AG09309 (cell line): ENCODE data around the gene CHD9.

Experiments used
- DNase-seq: peaks from one replicate; pipeline ENCODE4 v3.0.0-alpha.2; 2010; ENCODE audit warnings: low read depth
- H3K4me3 ChIP-seq: 2 replicates; pipeline ENCODE4 v1.5.1; 2011; ENCODE audit warnings: mild to moderate bottlenecking, low read depth, low read length, moderate library complexity; ENCODE audit not compliant: control insufficient read depth
- CTCF ChIP-seq: IDR thresholded peaks from 2 replicates; pipeline ENCODE4 v1.5.1; 2011; ENCODE audit warnings: mild to moderate bottlenecking, low read depth, low read length, inconsistent platforms; ENCODE audit not compliant: insufficient read depth, control insufficient read depth; ENCODE audit errors: missing control alignments

The CHD9 gene

GRCh38 chr16:53337294-53337693, 282.5 kb downstream of the CHD9 start:
- DNase-seq, result no peak
- H3K4me3 ChIP-seq, result no peak overlapping the region
- TF ChIP-seq CTCF, result no peak

- H3K4me3 ChIP-seq, result no peak overlapping the region
- DNase-seq, result no peak
- TF ChIP-seq CTCF, result no peak
These were observed 287.0 kb downstream of the CHD9 start for GRCh38 chr16:53341792-53342191.

GRCh38 chr16:53355064-53355463, 300.3 kb downstream of the CHD9 start:
- TF ChIP-seq CTCF, result no peak
- DNase-seq, result no peak
- no peak overlapping the region for H3K4me3 ChIP-seq

DNA sequence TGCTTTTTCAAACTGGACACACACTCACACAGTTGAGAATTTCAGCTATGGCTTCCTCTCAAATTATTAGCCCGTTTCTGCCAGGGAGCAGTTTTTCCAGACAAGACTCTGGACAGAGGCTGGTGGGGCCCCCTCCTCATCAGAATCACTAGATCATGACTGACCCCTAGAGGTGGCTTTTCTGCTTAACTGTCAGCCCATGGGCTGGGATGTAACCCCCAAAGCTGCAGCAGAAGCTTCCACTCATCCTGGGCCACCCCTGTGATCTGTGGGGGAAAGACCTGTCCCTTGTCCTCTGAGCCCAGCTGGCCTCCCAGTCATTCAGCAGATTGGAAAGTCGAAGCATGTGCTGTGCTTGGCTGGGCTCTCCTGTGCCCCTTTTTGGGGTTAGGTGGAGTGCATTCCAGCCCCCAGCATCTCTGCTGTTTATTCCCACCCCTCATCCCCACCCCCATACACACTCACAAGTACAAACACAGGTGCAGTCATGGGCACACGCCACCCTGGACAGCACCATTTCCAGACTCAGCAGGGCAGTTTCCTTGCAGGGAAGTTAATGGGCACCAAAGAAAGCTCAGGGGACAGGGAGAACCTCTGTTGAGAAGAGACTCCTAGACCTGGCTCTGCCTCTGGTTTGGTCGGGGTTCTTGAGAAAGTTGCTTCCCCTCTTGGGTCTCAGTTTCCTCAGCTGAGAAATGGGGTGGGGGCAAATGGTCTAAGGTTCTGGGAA, 301.9 kb downstream of the CHD9 start:
- DNase-seq, result no peak
- H3K4me3 ChIP-seq, result no peak overlapping the region
- no peak for TF ChIP-seq CTCF

GRCh38 chr16:53357208-53357586, 302.4 kb downstream of the CHD9 start:
- H3K4me3 ChIP-seq, result no peak overlapping the region
- no peak for DNase-seq
- TF ChIP-seq CTCF, result no peak

GRCh38 chr16:53357955-53358354, 303.2 kb downstream of the CHD9 start:
- no peak for DNase-seq
- TF ChIP-seq CTCF, result no peak
- no peak overlapping the region for H3K4me3 ChIP-seq
